ENCODE measurements around the gene BPIFB2. TPM values are rescaled to one million over a fixed set of nuclear protein-coding genes. Genes with fewer than 3 reads are reported as not detected.

BPIFB2 gene
- polyA plus RNA-seq, 1 experiment: not detected

- POLR2A ChIA-PET: no interaction called here
- CTCF ChIA-PET: no interaction called here
- Histone ChIP-seq H3K4me3 (ENCODE audit: low read depth, low read length) (no peak overlapping the region), H3K9me3 (ENCODE audit: control insufficient read depth, insufficient read depth, low read length) (no peaks in the 10 kb centered on the region), H3K27ac (ENCODE audit: low read depth, low read length) (no peak overlapping the region), H3K27me3 (ENCODE audit: control insufficient read depth, insufficient read depth, low read length) (peaks cover 17% of the 10 kb centered on the region)
- TF ChIP-seq, protein P1, sequence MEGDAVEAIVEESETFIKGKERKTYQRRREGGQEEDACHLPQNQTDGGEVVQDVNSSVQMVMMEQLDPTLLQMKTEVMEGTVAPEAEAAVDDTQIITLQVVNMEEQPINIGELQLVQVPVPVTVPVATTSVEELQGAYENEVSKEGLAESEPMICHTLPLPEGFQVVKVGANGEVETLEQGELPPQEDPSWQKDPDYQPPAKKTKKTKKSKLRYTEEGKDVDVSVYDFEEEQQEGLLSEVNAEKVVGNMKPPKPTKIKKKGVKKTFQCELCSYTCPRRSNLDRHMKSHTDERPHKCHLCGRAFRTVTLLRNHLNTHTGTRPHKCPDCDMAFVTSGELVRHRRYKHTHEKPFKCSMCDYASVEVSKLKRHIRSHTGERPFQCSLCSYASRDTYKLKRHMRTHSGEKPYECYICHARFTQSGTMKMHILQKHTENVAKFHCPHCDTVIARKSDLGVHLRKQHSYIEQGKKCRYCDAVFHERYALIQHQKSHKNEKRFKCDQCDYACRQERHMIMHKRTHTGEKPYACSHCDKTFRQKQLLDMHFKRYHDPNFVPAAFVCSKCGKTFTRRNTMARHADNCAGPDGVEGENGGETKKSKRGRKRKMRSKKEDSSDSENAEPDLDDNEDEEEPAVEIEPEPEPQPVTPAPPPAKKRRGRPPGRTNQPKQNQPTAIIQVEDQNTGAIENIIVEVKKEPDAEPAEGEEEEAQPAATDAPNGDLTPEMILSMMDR (IDR thresholded peaks at IDR 0.05; ENCODE audit: low read depth, low read length): no peak
- no peak for DNase-seq (ENCODE audit: low read depth, low spot score)
These were observed 39.5 kb upstream of the BPIFB2 start for GRCh38 chr20:32967961-32968457.

GRCh38 chr20:32968478-32969241 lies 38.8 kb upstream of the BPIFB2 start:
- TF ChIP-seq, protein P1 (IDR thresholded peaks at IDR 0.05; ENCODE audit: low read depth, low read length): no peak
- Histone ChIP-seq H3K27me3 (ENCODE audit: control insufficient read depth, insufficient read depth, low read length) (peaks cover 17% of the 10 kb centered on the region), H3K9me3 (ENCODE audit: control insufficient read depth, insufficient read depth, low read length) (no peaks in the 10 kb centered on the region), H3K27ac (ENCODE audit: low read depth, low read length) (no peak overlapping the region), H3K4me3 (ENCODE audit: low read depth, low read length) (no peak overlapping the region)
- no peak for DNase-seq (ENCODE audit: low read depth, low spot score)
- ChIA-PET CTCF (no interaction called here), POLR2A (no interaction called here)

- no peak for DNase-seq (ENCODE audit: low read depth, low spot score)
- Histone ChIP-seq H3K27ac (ENCODE audit: low read depth, low read length) (no peak overlapping the region), H3K27me3 (ENCODE audit: control insufficient read depth, insufficient read depth, low read length) (peaks cover 15% of the 10 kb centered on the region), H3K9me3 (ENCODE audit: control insufficient read depth, insufficient read depth, low read length) (no peaks in the 10 kb centered on the region), H3K4me3 (ENCODE audit: low read depth, low read length) (no peak overlapping the region)
- POLR2A ChIA-PET: no interaction called here
- TF ChIP-seq, protein P1 (IDR thresholded peaks at IDR 0.05; ENCODE audit: low read depth, low read length): no peak
- CTCF ChIA-PET: no interaction called here
These were observed 38.0 kb upstream of the BPIFB2 start for GRCh38 chr20:32969356-32970114.

- Histone ChIP-seq H3K27ac (ENCODE audit: low read depth, low read length) (no peak overlapping the region), H3K27me3 (ENCODE audit: control insufficient read depth, insufficient read depth, low read length) (peaks cover 14% of the 10 kb centered on the region), H3K9me3 (ENCODE audit: control insufficient read depth, insufficient read depth, low read length) (no peaks in the 10 kb centered on the region), H3K4me3 (ENCODE audit: low read depth, low read length) (no peak overlapping the region)
- TF ChIP-seq, protein P1 (IDR thresholded peaks at IDR 0.05; ENCODE audit: low read depth, low read length): no peak
- CTCF ChIA-PET: no interaction called here
- DNase-seq (ENCODE audit: low read depth, low spot score): no peak
- POLR2A ChIA-PET: no interaction called here
These were observed 37.2 kb upstream of the BPIFB2 start for GRCh38 chr20:32970115-32970972.
